Endodermal cell (in vitro differentiated cells): ENCODE measurements around the gene ACAD8. TPM values are rescaled to one million over a fixed set of nuclear protein-coding genes. Genes with fewer than 3 reads are reported as not detected.

ENCODE experiments used
- DNase-seq: peaks from one replicate; pipeline ENCODE4 v3.0.0-alpha.2; 2017
- H3K27ac ChIP-seq: 2 replicates; pipeline ENCODE4 v1.5.1; 2013; ENCODE audit warnings: mild to moderate bottlenecking, low read depth, low read length, moderate library complexity
- H3K27me3 ChIP-seq: 2 replicates; pipeline ENCODE4 v1.6.1; 2013; ENCODE audit warnings: mild to moderate bottlenecking, low read length, moderate library complexity; ENCODE audit not compliant: insufficient read depth, control insufficient read depth, poor library complexity, severe bottlenecking
- H3K36me3 ChIP-seq: 2 replicates; pipeline ENCODE4 v1.7.0; 2013; ENCODE audit warnings: mild to moderate bottlenecking, low read length, moderate library complexity; ENCODE audit not compliant: control insufficient read depth, insufficient read depth
- H3K4me1 ChIP-seq: one replicate; pipeline ENCODE4 v1.7.0; 2013; ENCODE audit warnings: low read length; ENCODE audit not compliant: control insufficient read depth, insufficient read depth
- H3K4me3 ChIP-seq: 2 replicates; pipeline ENCODE4 v1.5.1; 2013; ENCODE audit warnings: mild to moderate bottlenecking, low read length, moderate library complexity
- H3K9ac ChIP-seq: 2 replicates; pipeline ENCODE4 v1.6.1; 2013; ENCODE audit warnings: mild to moderate bottlenecking, low read length, moderate library complexity; ENCODE audit not compliant: poor library complexity, severe bottlenecking; ENCODE audit errors: extremely low read depth
- H3K9me3 ChIP-seq: 2 replicates; pipeline ENCODE4 v1.6.1; 2013; ENCODE audit warnings: mild to moderate bottlenecking, low read length, moderate library complexity; ENCODE audit not compliant: control insufficient read depth
- H3K27ac Mint-ChIP-seq: 2 replicates; pipeline ENCODE4 v1.8.0; 2020; ENCODE audit warnings: mixed read lengths
- H3K27me3 Mint-ChIP-seq: 2 replicates; pipeline ENCODE4 v1.8.0; 2021; ENCODE audit warnings: mild to moderate bottlenecking, mixed read lengths; ENCODE audit not compliant: insufficient read depth
- H3K36me3 Mint-ChIP-seq: 2 replicates; pipeline ENCODE4 v1.8.0; 2020; ENCODE audit warnings: low read depth, mixed read lengths
- H3K4me1 Mint-ChIP-seq: 2 replicates; pipeline ENCODE4 v1.8.0; 2020; ENCODE audit warnings: mixed read lengths
- H3K4me3 Mint-ChIP-seq: 2 replicates; pipeline ENCODE4 v1.8.0; 2020; ENCODE audit warnings: mild to moderate bottlenecking, moderate library complexity, mixed read lengths
- H3K9me3 Mint-ChIP-seq: 2 replicates; pipeline ENCODE4 v1.8.0; 2020; ENCODE audit warnings: mild to moderate bottlenecking, mixed read lengths
- CTCF ChIP-seq: fragments of 200-600 bp; sonication (generic); conservative IDR thresholded peaks from 2 replicates; pipeline ENCODE4 v1.5.0; 2021; ENCODE audit warnings: antibody characterized with exemption, mild to moderate bottlenecking
- WGBS, 2 experiments: methylation state at CpG; one replicate each; pipeline versions ENCODE4 v1.1.5 to v1.1.7; 2013; ENCODE audit warnings: missing lambda C conversion rate in 2 of 2, mixed read lengths in 1 of 2; ENCODE audit not compliant: insufficient coverage in 1 of 2, insufficient read length in 1 of 2; 5-methylcytosine and 5-hydroxymethylcytosine counted together
- total RNA-seq, 2 donors: library from RNA; stranded (reverse); fragmentation: NEBNext Ultra II Directional in 1 of 2; extraction: Animal tissue kit (Norgen Biotek cat#: 25700) in 1 of 2; gene quantifications; 2 replicates in 1 of 2; 3 replicates in 1 of 2; pipeline ENCODE4 v1.2.1, GENCODE V29; 2021

Gene ACAD8
- total RNA-seq, 2 donors from 2014 or later: 35.3 to 37.2 TPM

DNA sequence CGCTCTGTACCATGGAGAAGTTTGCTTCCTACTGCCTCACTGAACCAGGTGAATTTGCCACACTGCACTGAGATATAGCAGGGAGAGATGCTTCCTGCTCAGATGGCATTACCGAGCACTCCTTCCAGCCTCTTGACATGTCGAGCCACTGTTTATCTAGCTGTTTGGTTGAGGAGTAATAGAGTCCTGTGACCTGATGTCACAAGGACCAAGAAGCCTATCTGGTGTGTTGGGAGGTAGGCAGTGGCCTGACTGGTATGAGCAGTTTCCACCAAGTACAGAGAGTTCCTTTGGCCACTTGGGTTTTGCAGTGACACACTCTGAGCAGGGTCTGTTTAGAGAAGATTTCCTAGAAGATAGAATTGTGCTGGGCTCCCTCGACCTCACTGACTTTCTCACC lies 5.2 kb downstream of the ACAD8 start:
- H3K4me3 Mint-ChIP-seq: no peak overlapping the region

GRCh38 chr11:134260503-134260902 lies 7.1 kb downstream of the ACAD8 start:
- Mint-ChIP-seq H3K4me1 (no peaks in the 10 kb centered on the region), H3K9me3 (no peaks in the 10 kb centered on the region), H3K4me3 (no peak overlapping the region), H3K36me3 (peaks cover 57% of the 10 kb centered on the region), H3K27me3 (no peaks in the 10 kb centered on the region), H3K27ac (no peak overlapping the region)
- Histone ChIP-seq H3K27me3 (no peaks in the 10 kb centered on the region), H3K4me3 (no peak overlapping the region), H3K9me3 (no peaks in the 10 kb centered on the region), H3K27ac (no peak overlapping the region), H3K36me3 (peaks cover 56% of the 10 kb centered on the region), H3K9ac (no peak overlapping the region), H3K4me1 (no peaks in the 10 kb centered on the region)
- TF ChIP-seq CTCF: no peak
- DNase-seq: no peak

More for the DNA sequence above, 5.2 kb downstream of the ACAD8 start:
- Histone ChIP-seq H3K9ac (no peak overlapping the region), H3K9me3 (no peaks in the 10 kb centered on the region), H3K27ac (no peak overlapping the region), H3K36me3 (peaks cover 50% of the 10 kb centered on the region), H3K27me3 (no peaks in the 10 kb centered on the region), H3K4me1 (no peaks in the 10 kb centered on the region), H3K4me3 (no peak overlapping the region)
- no peak overlapping the region for H3K27ac Mint-ChIP-seq
- H3K9me3 Mint-ChIP-seq: no peaks in the 10 kb centered on the region
- H3K4me1 Mint-ChIP-seq: peaks cover 9% of the 10 kb centered on the region
- WGBS, 2 experiments: 91 to 93% methylated on average over 4 of the region's 4 CpGs
- no peak for TF ChIP-seq CTCF
- DNase-seq: no peak
- H3K27me3 Mint-ChIP-seq: no peaks in the 10 kb centered on the region
- peaks cover 54% of the 10 kb centered on the region for H3K36me3 Mint-ChIP-seq

- H3K36me3 ChIP-seq: peaks cover 56% of the 10 kb centered on the region
- WGBS, 2 experiments: 93 to 94% methylated on average over 10 to 16 of the region's 16 CpGs
- TF ChIP-seq CTCF: no peak
Observed at GRCh38 chr11:134260983-134261382, 7.6 kb downstream of the ACAD8 start.

More at GRCh38 chr11:134260983-134261382, 7.6 kb downstream of the ACAD8 start:
- no peaks in the 10 kb centered on the region for H3K27me3 ChIP-seq
- no peaks in the 10 kb centered on the region for H3K4me1 ChIP-seq
- no peak overlapping the region for H3K9ac ChIP-seq
- DNase-seq: no peak
- H3K36me3 Mint-ChIP-seq: peaks cover 57% of the 10 kb centered on the region
- no peak overlapping the region for H3K27ac Mint-ChIP-seq
- no peaks in the 10 kb centered on the region for H3K9me3 Mint-ChIP-seq
- H3K27ac ChIP-seq: no peak overlapping the region
- H3K4me3 ChIP-seq: no peak overlapping the region
- no peak overlapping the region for H3K4me3 Mint-ChIP-seq
- H3K9me3 ChIP-seq: no peaks in the 10 kb centered on the region
- H3K27me3 Mint-ChIP-seq: no peaks in the 10 kb centered on the region
- H3K4me1 Mint-ChIP-seq: no peaks in the 10 kb centered on the region
